ENCODE measurements around the gene ERMARD.
A peak's percentile ranks its signal among the peaks of the same experiment; 100 is the strongest.

Gene ERMARD

DNA sequence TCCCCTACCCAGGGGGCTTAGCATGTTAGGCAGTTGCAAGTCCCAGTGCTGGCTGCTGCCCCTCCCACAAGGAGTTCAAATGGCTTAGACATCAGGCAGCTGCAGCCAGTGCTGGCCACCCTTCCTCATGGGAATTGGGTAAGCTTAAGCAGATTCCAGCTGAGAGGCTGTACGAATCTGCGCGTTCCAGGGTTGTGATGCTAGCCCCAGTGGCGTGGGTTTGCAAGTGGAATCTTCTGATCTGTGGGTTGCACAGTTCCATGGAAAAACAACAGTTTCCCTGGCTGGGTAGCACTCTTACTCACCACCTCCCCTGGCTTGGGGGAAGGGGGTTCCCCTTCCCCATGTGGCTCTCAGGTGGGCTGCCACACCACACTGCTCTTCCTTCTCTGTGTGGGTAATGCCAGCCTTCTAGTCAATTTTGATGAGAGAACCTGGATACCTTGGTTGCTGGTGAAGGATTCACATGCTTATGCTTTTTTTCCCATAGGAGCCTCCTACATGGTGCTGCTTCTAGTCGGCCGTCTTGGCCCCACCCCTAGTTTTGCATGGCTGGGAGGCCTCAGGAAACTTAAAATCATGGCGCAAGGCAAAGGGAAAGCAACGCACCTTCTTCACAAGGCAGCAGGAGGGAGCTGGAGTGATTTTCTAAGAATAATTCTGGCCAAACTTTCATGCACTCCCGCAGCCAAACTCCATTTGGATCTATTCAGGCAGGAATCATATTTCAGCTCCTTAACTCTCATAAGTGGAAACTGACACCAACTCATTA lies 13.0 kb upstream of the ERMARD start:
- H3K4me3 ChIP-seq (ENCODE audit: control insufficient read depth, low read depth, low read length), result no peak overlapping the region
- no peak for DNase-seq (ENCODE audit: low read depth)
- TF ChIP-seq, protein P1, sequence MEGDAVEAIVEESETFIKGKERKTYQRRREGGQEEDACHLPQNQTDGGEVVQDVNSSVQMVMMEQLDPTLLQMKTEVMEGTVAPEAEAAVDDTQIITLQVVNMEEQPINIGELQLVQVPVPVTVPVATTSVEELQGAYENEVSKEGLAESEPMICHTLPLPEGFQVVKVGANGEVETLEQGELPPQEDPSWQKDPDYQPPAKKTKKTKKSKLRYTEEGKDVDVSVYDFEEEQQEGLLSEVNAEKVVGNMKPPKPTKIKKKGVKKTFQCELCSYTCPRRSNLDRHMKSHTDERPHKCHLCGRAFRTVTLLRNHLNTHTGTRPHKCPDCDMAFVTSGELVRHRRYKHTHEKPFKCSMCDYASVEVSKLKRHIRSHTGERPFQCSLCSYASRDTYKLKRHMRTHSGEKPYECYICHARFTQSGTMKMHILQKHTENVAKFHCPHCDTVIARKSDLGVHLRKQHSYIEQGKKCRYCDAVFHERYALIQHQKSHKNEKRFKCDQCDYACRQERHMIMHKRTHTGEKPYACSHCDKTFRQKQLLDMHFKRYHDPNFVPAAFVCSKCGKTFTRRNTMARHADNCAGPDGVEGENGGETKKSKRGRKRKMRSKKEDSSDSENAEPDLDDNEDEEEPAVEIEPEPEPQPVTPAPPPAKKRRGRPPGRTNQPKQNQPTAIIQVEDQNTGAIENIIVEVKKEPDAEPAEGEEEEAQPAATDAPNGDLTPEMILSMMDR (IDR thresholded peaks at IDR 0.05; ENCODE audit: control insufficient read depth, insufficient read depth, low read depth, low read length, missing control alignments), result no peak

DNA sequence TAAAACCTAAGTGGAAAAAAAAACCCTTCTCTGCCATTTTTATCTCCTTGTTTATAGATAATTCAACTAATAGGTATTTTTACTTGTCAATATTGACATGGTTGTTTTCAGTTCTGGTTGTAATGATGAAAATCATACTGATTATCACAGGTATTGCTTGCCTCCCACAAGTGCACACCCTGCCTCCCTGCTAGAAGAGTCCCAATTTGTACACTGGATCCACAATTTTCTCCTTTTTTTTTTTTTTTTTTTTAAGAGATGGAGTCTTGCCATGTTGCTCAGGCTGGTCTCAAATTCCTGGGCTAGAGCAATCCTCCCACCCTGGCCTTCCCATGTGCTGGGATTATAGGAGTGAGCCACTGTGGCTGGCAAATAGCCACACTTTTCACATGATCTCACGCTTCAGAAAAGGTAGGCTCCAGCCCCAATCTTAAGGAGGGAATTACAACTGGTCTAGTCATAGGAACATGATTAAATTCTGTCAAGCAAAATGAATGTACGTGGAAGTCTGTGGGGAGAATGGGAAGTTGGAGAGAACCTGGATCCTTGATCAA lies 12.4 kb upstream of the ERMARD start:
- DNase-seq (ENCODE audit: low read depth), result no peak
- TF ChIP-seq, protein P1 (IDR thresholded peaks at IDR 0.05; ENCODE audit: control insufficient read depth, insufficient read depth, low read depth, low read length, missing control alignments), result no peak

DNA sequence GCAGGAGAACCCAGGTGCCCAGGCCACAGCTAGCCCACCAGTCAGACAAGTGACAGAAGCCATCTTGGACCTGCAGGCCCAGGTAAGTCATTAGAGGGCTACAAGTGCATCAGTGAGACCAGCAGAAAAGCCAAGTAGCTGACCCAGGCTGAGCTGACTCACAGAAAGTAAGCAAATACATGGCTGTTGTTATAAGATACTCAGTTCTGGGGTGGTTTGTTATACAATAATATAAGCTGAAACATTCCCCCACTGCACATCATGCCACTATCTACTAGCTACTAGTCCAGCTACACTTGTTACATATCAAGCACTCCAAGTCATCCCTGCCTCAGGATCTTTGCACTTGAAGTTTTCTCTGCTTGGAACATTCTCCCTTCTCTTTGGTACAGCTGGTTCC lies 10.1 kb upstream of the ERMARD start:
- no peak overlapping the region for H3K4me3 ChIP-seq (ENCODE audit: control insufficient read depth, low read depth, low read length)
- TF ChIP-seq, protein P1 (IDR thresholded peaks at IDR 0.05; ENCODE audit: control insufficient read depth, insufficient read depth, low read depth, low read length, missing control alignments), result no peak
- DNase-seq (ENCODE audit: low read depth), result no peak

More for the DNA sequence above, 12.4 kb upstream of the ERMARD start:
- no peak overlapping the region for H3K4me3 ChIP-seq (ENCODE audit: control insufficient read depth, low read depth, low read length)

DNA sequence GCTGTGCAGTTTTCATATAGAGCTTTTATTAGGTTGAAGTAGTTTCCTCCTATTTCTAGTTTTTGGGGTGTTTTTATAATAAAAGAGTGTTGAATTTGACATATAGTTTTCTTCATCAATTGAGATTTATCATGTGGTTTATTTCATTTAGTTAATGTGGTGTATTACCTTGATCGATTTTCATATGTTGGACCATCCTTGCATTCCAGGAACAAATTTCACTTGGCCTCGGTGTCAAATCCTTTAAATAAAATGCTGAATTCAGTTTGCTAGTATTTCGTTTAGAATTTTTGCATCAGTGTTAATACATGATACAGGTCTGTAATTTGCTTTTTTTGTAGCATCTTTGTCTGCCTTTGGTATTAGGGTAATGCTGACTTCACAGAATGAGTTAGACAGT lies 6.0 kb upstream of the ERMARD start:
- DNase-seq (ENCODE audit: low read depth), result no peak
- TF ChIP-seq, protein P1 (IDR thresholded peaks at IDR 0.05; ENCODE audit: control insufficient read depth, insufficient read depth, low read depth, low read length, missing control alignments), result no peak
- H3K4me3 ChIP-seq (ENCODE audit: control insufficient read depth, low read depth, low read length), result no peak overlapping the region

DNA sequence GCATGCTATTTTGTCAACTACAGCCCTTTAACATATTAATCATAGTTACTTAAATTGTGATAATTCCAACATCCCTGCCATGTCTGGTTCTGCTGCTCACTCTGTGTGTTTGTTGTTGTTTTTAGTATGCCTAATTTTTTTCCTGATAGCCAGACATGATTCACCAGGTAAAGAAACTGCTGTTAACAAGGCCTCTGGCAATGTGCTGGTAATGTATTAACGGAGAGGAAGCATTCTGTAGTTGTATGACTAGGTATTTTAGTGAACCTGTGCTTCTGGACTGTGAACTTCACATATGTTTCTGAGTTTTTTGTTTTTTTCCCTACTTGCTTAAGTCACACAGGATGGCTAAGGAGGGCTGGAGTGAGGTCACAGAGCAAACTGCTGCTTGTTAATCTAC lies 4.9 kb upstream of the ERMARD start:
- no peak for DNase-seq (ENCODE audit: low read depth)
- H3K4me3 ChIP-seq (ENCODE audit: control insufficient read depth, low read depth, low read length), result no peak overlapping the region
- TF ChIP-seq, protein P1 (IDR thresholded peaks at IDR 0.05; ENCODE audit: control insufficient read depth, insufficient read depth, low read depth, low read length, missing control alignments), result no peak

DNA sequence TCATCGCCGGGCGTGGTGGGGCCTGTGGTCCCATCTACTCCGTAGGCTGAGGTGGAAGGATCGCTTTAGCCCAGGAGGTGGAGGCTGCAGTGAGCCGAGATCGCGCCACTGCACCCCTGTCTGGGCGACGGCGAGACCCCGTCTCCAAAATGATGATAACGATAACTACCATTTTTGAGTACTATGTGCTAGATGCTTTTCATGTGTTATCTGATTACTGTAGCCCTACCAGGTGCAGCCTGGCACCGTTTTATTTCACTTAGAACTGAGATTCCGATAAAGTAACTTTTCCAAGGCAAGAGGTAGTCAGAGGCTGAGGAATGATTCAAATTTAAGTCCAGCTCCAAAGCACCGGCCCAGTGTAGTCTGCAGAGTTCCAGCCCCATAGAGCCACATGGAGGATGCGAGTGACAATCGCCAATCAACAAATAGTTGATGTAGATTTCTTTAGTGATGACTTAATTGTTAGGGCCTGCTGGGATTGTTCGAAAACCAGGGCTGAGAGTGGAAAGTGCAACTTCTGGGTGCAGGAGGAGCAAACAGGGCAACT lies 727 bp downstream of the ERMARD start:
- DNase-seq (ENCODE audit: low read depth), result no peak
- TF ChIP-seq, protein P1 (IDR thresholded peaks at IDR 0.05; ENCODE audit: control insufficient read depth, insufficient read depth, low read depth, low read length, missing control alignments), result no peak
- H3K4me3 ChIP-seq (ENCODE audit: control insufficient read depth, low read depth, low read length), result peak overlapping the region; percentile 82

Measured in AG09309 (cell line).